Neural cell (in vitro differentiated cells): Measurements from ENCODE around the gene MOGAT3. TPM values are rescaled to one million over a fixed set of nuclear protein-coding genes. Genes with fewer than 3 reads are reported as not detected.

Experiments used
- H2AFZ ChIP-seq: fragments of 200-600, 300-800 bp; sonication (generic), shearing (Covaris generic); 2 replicates; pipeline ENCODE4 v1.6.0; 2014; ENCODE audit warnings: low read depth, mild to moderate bottlenecking, antibody characterized with exemption, low read length, moderate library complexity
- H3F3A ChIP-seq: fragments of 200-600 bp; shearing (Covaris generic); 2 replicates; pipeline ENCODE4 v1.6.1; 2016; ENCODE audit warnings: mild to moderate bottlenecking, moderate library complexity, mixed read lengths, antibody characterized with exemption, low read length; ENCODE audit not compliant: insufficient read depth, poor library complexity, severe bottlenecking
- H3K27ac ChIP-seq: fragments of 200-600, 300-800 bp; sonication (generic), shearing (Covaris generic); 2 replicates; pipeline ENCODE4 v1.5.1; 2014; ENCODE audit warnings: mild to moderate bottlenecking, low read length, moderate library complexity
- H3K27me3 ChIP-seq: fragments of 300-800, 200-600 bp; sonication (generic), shearing (Covaris generic); 2 replicates; pipeline ENCODE4 v1.6.0; 2014; ENCODE audit warnings: mild to moderate bottlenecking, low read depth, low read length, moderate library complexity; ENCODE audit not compliant: insufficient read depth
- H3K36me3 ChIP-seq: fragments of 300-800, 200-600 bp; sonication (generic), shearing (Covaris generic); 2 replicates; pipeline ENCODE4 v1.5.1; 2014; ENCODE audit warnings: mild to moderate bottlenecking, antibody characterized with exemption, low read length, moderate library complexity; ENCODE audit not compliant: insufficient read depth
- H3K4me2 ChIP-seq: fragments of 300-800, 200-600 bp; sonication (generic), shearing (Covaris generic); 2 replicates; pipeline ENCODE4 v1.6.0; 2014; ENCODE audit warnings: mild to moderate bottlenecking, low read length
- H3K4me3 ChIP-seq: fragments of 300-800, 200-600 bp; sonication (generic), shearing (Covaris generic); 2 replicates; pipeline ENCODE4 v1.5.1; 2014; ENCODE audit warnings: mild to moderate bottlenecking, low read length, moderate library complexity
- H3K79me2 ChIP-seq: fragments of 200-600 bp; shearing (Covaris generic); replicated peaks from 2 replicates; pipeline ENCODE4 v1.6.0; 2014; ENCODE audit warnings: mild to moderate bottlenecking, low read length, moderate library complexity; ENCODE audit not compliant: insufficient read depth
- H3K9ac ChIP-seq: fragments of 300-800, 200-600 bp; sonication (generic), shearing (Covaris generic); 2 replicates; pipeline ENCODE4 v1.6.1; 2016; ENCODE audit warnings: mild to moderate bottlenecking, low read length, mixed read lengths
- H3K9me2 ChIP-seq: fragments of 200-600 bp; shearing (Covaris generic); 2 replicates; pipeline ENCODE4 v1.6.1; 2016; ENCODE audit warnings: mild to moderate bottlenecking, low read length, mixed read lengths; ENCODE audit not compliant: insufficient read depth
- H3K9me3 ChIP-seq: fragments of 200-600, 300-800 bp; sonication (generic), shearing (Covaris generic); 2 replicates; pipeline ENCODE4 v1.6.1; 2016; ENCODE audit warnings: mild to moderate bottlenecking, mixed run types, low read length, moderate library complexity, mixed read lengths
- H4K20me1 ChIP-seq: fragments of 200-600 bp; shearing (Covaris generic); 2 replicates; pipeline ENCODE4 v1.6.1; 2016; ENCODE audit warnings: mild to moderate bottlenecking, mixed run types; ENCODE audit not compliant: insufficient read depth
- EP300 ChIP-seq: fragments of 450-650 bp; conservative IDR thresholded peaks from 2 replicates; pipeline ENCODE4 v1.6.1; 2014; ENCODE audit warnings: antibody characterized with exemption, mild to moderate bottlenecking, moderate library complexity; ENCODE audit not compliant: poor library complexity, severe bottlenecking
- EZH2 ChIP-seq: fragments of 200-600, 300-800 bp; shearing (Covaris generic), sonication (generic); IDR thresholded peaks from 2 replicates; pipeline ENCODE4 v1.6.1; 2014; ENCODE audit warnings: antibody characterized with exemption, low read length, borderline replicate concordance, mild to moderate bottlenecking; ENCODE audit not compliant: insufficient read depth, poor library complexity, severe bottlenecking
- MXI1 ChIP-seq: fragments of 450-650 bp; conservative IDR thresholded peaks from 2 replicates; pipeline ENCODE4 v1.6.1; 2014; ENCODE audit warnings: antibody characterized with exemption, mild to moderate bottlenecking; ENCODE audit not compliant: poor library complexity, severe bottlenecking
- POLR2AphosphoS5 ChIP-seq: IDR thresholded peaks from 2 replicates; pipeline ENCODE4 v1.6.1; 2012
- RAD21 ChIP-seq: fragments of 450-650 bp; conservative IDR thresholded peaks from 2 replicates; pipeline ENCODE4 v1.6.1; 2014; ENCODE audit warnings: antibody characterized with exemption, mild to moderate bottlenecking, moderate library complexity
- REST ChIP-seq: IDR thresholded peaks from 2 replicates; pipeline ENCODE4 v1.6.1; 2012; ENCODE audit warnings: borderline replicate concordance
- SMC3 ChIP-seq: fragments of 450-650 bp; conservative IDR thresholded peaks from 2 replicates; pipeline ENCODE4 v1.6.1; 2014; ENCODE audit warnings: antibody characterized with exemption, mild to moderate bottlenecking, moderate library complexity; ENCODE audit not compliant: poor library complexity
- TAF1 ChIP-seq: IDR thresholded peaks from 2 replicates; pipeline ENCODE4 v1.6.1; 2012; ENCODE audit warnings: low read depth
- polyA plus RNA-seq: library from polyadenylated mRNA; depleted of rRNA; stranded (reverse); fragments of >200 nt; gene quantifications from 2 replicates; pipeline ENCODE4 v1.2.3, GENCODE V29; 2014
- TF ChIP-seq, protein P1 (sequence below): fragments of 450-650 bp; IDR thresholded peaks from 2 replicates; pipeline ENCODE4 v1.5.1; 2014; ENCODE audit warnings: antibody characterized with exemption, mild to moderate bottlenecking, moderate library complexity; ENCODE audit not compliant: poor library complexity, severe bottlenecking

The MOGAT3 gene
- polyA plus RNA-seq, 1 donor from 2014 or later = not detected

- H3K9me2 ChIP-seq = no peaks in the 10 kb centered on the region
- H3K4me3 ChIP-seq = no peak overlapping the region
- H3K79me2 ChIP-seq = no peaks in the 10 kb centered on the region
- TF ChIP-seq REST = no peak
- no peak for TF ChIP-seq SMC3
- no peak for TF ChIP-seq EP300
- no peak for TF ChIP-seq POLR2AphosphoS5
- TF ChIP-seq, protein P1, sequence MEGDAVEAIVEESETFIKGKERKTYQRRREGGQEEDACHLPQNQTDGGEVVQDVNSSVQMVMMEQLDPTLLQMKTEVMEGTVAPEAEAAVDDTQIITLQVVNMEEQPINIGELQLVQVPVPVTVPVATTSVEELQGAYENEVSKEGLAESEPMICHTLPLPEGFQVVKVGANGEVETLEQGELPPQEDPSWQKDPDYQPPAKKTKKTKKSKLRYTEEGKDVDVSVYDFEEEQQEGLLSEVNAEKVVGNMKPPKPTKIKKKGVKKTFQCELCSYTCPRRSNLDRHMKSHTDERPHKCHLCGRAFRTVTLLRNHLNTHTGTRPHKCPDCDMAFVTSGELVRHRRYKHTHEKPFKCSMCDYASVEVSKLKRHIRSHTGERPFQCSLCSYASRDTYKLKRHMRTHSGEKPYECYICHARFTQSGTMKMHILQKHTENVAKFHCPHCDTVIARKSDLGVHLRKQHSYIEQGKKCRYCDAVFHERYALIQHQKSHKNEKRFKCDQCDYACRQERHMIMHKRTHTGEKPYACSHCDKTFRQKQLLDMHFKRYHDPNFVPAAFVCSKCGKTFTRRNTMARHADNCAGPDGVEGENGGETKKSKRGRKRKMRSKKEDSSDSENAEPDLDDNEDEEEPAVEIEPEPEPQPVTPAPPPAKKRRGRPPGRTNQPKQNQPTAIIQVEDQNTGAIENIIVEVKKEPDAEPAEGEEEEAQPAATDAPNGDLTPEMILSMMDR = no peak
- no peak for TF ChIP-seq RAD21
- TF ChIP-seq TAF1 = no peak
- TF ChIP-seq MXI1 = no peak
- no peak for TF ChIP-seq EZH2
- no peaks in the 10 kb centered on the region for H3K36me3 ChIP-seq
- H3K27ac ChIP-seq = no peak overlapping the region
- no peak overlapping the region for H2AFZ ChIP-seq
- no peaks in the 10 kb centered on the region for H3F3A ChIP-seq
- no peak overlapping the region for H3K9ac ChIP-seq
- no peaks in the 10 kb centered on the region for H4K20me1 ChIP-seq
- no peak overlapping the region for H3K4me2 ChIP-seq
- H3K27me3 ChIP-seq = peaks cover 71% of the 10 kb centered on the region
- no peaks in the 10 kb centered on the region for H3K9me3 ChIP-seq
Measured at GRCh38 chr7:101174322-101174854, 26.4 kb downstream of the MOGAT3 start.

GRCh38 chr7:101173752-101174244 is 27.0 kb downstream of the MOGAT3 start:
- TF ChIP-seq RAD21 (no peak), SMC3 (no peak), TAF1 (no peak), MXI1 (no peak), REST (no peak), EZH2 (no peak), EP300 (no peak), POLR2AphosphoS5 (no peak)
- TF ChIP-seq, protein P1 = no peak
- H3K36me3 ChIP-seq = no peaks in the 10 kb centered on the region
- H3F3A ChIP-seq = no peaks in the 10 kb centered on the region
- H3K9me2 ChIP-seq = no peaks in the 10 kb centered on the region
- no peak overlapping the region for H3K4me3 ChIP-seq
- H3K79me2 ChIP-seq = no peaks in the 10 kb centered on the region
- H2AFZ ChIP-seq = no peak overlapping the region
- no peaks in the 10 kb centered on the region for H4K20me1 ChIP-seq
- no peaks in the 10 kb centered on the region for H3K9me3 ChIP-seq
- H3K27me3 ChIP-seq = peaks cover 77% of the 10 kb centered on the region
- no peak overlapping the region for H3K27ac ChIP-seq
- H3K9ac ChIP-seq = no peak overlapping the region
- no peak overlapping the region for H3K4me2 ChIP-seq
